AG04450 (cell line): ENCODE data around the gene BECN2. TPM values are rescaled to one million over a fixed set of nuclear protein-coding genes. Genes with fewer than 3 reads are reported as not detected.

Experiments used
- CTCF ChIA-PET: fragments of 300-600, 350-600 bp; formaldehyde crosslinking; extraction: SDS; loops from one replicate; lab custom pipeline; 2022; ENCODE audit warnings: antibody characterized with exemption, inconsistent platforms; lab: Charles Lee
- POLR2A ChIA-PET: fragments of 350-600 bp; formaldehyde crosslinking; extraction: SDS; loops from one replicate; lab custom pipeline; 2021; ENCODE audit warnings: antibody characterized with exemption, inconsistent platforms; lab: Yijun Ruan, JAX
- DNase-seq: peaks from one replicate; pipeline ENCODE4 v3.0.0-alpha.2; 2011; ENCODE audit warnings: low read depth, low spot score
- H3K27ac ChIP-seq: one replicate; pipeline ENCODE4 v1.5.1; 2012; ENCODE audit warnings: low read depth, low read length, control low read depth
- H3K27me3 ChIP-seq: one replicate; pipeline ENCODE4 v1.6.0; 2012; ENCODE audit warnings: low read length; ENCODE audit not compliant: control insufficient read depth, insufficient read depth
- H3K4me3 ChIP-seq: 2 replicates; pipeline ENCODE4 v1.5.1; 2011; ENCODE audit warnings: mild to moderate bottlenecking, low read depth, low read length, control low read depth
- H3K9me3 ChIP-seq: 2 replicates; pipeline ENCODE4 v1.5.1; 2012; ENCODE audit warnings: low read length; ENCODE audit not compliant: control insufficient read depth, insufficient read depth
- CTCF ChIP-seq: IDR thresholded peaks from 2 replicates; pipeline ENCODE4 v1.5.1; 2011; ENCODE audit warnings: low read depth, low read length, control low read depth, inconsistent platforms
- polyA plus RNA-seq: library from polyadenylated mRNA; depleted of rRNA; stranded (reverse); fragments of >200 nt; gene quantifications from 2 replicates; pipeline ENCODE4 v1.2.3, GENCODE V29; 2011; rRNA removed

The BECN2 gene
- polyA plus RNA-seq, 1 experiment = not detected

- H3K27ac ChIP-seq = no peak overlapping the region
- no peak for DNase-seq
- ChIA-PET POLR2A (no interaction called here), CTCF (no interaction called here)
- no peaks in the 10 kb centered on the region for H3K27me3 ChIP-seq
- H3K4me3 ChIP-seq = no peak overlapping the region
- no peak for TF ChIP-seq CTCF
- H3K9me3 ChIP-seq = no peaks in the 10 kb centered on the region
Observed at GRCh38 chr1:242002510-242002909, 44.9 kb downstream of the BECN2 start.

- DNase-seq = no peak
- POLR2A ChIA-PET = no interaction called here
- no peaks in the 10 kb centered on the region for H3K9me3 ChIP-seq
Observed at GRCh38 chr1:242004751-242005495, 47.4 kb downstream of the BECN2 start.

GRCh38 chr1:242005866-242006535 is 48.4 kb downstream of the BECN2 start:
- CTCF ChIA-PET = interaction anchor here (0.7 to 1.5 kb wide), 2 partner anchors 8 to 475 kb away, joined by 3 to 5 read pairs; partner anchors contain the start of gene MAP1LC3C

More at GRCh38 chr1:242004751-242005495, 47.4 kb downstream of the BECN2 start:
- H3K4me3 ChIP-seq = no peak overlapping the region
- no peak overlapping the region for H3K27ac ChIP-seq
- TF ChIP-seq CTCF = no peak
- CTCF ChIA-PET = no interaction called here
- no peaks in the 10 kb centered on the region for H3K27me3 ChIP-seq

GRCh38 chr1:242006976-242007375 is 49.4 kb downstream of the BECN2 start:
- Histone ChIP-seq H3K27me3 (no peaks in the 10 kb centered on the region), H3K27ac (no peak overlapping the region), H3K9me3 (no peaks in the 10 kb centered on the region), H3K4me3 (no peak overlapping the region)
- ChIA-PET POLR2A (no interaction called here), CTCF (interaction anchor here (1.5 kb wide), 1 partner anchor 9 kb away, joined by 5 read pairs; the partner anchor contains the start of gene MAP1LC3C)
- no peak for DNase-seq
- TF ChIP-seq CTCF = no peak

More at GRCh38 chr1:242005866-242006535, 48.4 kb downstream of the BECN2 start:
- Histone ChIP-seq H3K4me3 (no peak overlapping the region), H3K27ac (no peak overlapping the region), H3K9me3 (no peaks in the 10 kb centered on the region), H3K27me3 (no peaks in the 10 kb centered on the region)
- TF ChIP-seq CTCF = no peak
- POLR2A ChIA-PET = no interaction called here
- DNase-seq = no peak

Other genes with a start within 250 kb of the BECN2 start
- 2.9 and 4.3 TPM in 2 replicates for gene EXO1, start 109.6 kb upstream of the BECN2 start, polyA plus RNA-seq
- 0.12 TPM in 1 of 2 replicates, not detected in the other for gene MAP1LC3C, start 41.3 kb downstream of the BECN2 start, polyA plus RNA-seq